HG03378 (cell line): ENCODE data around the gene USP17L5.
"Not testable (repeated sequence)": the region's sequence is repeated elsewhere in the genome, so short reads cannot be mapped to it uniquely, and the experiment has no call there.

Source experiments
- ATAC-seq: cut with Tn5 transposase; IDR thresholded peaks from one replicate; pipeline ENCODE4 v1.9.1; 2021; ENCODE audit warnings: mild to moderate bottlenecking, moderate library complexity; ENCODE audit not compliant: unreplicated experiment

The USP17L5 gene, protein sequence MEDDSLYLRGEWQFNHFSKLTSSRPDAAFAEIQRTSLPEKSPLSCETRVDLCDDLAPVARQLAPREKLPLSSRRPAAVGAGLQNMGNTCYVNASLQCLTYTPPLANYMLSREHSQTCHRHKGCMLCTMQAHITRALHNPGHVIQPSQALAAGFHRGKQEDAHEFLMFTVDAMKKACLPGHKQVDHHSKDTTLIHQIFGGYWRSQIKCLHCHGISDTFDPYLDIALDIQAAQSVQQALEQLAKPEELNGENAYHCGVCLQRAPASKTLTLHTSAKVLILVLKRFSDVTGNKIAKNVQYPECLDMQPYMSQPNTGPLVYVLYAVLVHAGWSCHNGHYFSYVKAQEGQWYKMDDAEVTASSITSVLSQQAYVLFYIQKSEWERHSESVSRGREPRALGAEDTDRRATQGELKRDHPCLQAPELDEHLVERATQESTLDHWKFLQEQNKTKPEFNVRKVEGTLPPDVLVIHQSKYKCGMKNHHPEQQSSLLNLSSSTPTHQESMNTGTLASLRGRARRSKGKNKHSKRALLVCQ

DNA sequence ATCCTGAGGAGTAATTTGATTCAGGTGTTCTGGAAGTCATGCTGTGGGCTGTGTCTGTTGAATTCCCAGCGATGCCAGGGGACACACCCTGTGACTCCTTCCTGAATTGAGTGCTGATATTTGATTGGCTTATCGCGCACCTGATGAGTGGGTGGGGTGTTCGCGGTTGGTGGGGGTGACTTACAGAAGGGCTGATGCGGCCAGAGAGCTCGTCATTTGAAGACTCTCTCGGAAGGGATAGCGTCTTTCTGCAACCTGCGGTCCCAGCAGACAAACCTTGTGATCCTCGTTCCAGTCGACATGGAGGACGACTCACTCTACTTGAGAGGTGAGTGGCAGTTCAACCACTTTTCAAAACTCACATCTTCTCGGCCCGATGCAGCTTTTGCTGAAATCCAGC, at the start of gene USP17L5:
TSS of gene USP17L5 (plus strand) at position 301 of the 400 bp plus-strand sequence. CDS start at position 301, 0 bp downstream.
- ATAC-seq, result not testable (repeated sequence)

DNA sequence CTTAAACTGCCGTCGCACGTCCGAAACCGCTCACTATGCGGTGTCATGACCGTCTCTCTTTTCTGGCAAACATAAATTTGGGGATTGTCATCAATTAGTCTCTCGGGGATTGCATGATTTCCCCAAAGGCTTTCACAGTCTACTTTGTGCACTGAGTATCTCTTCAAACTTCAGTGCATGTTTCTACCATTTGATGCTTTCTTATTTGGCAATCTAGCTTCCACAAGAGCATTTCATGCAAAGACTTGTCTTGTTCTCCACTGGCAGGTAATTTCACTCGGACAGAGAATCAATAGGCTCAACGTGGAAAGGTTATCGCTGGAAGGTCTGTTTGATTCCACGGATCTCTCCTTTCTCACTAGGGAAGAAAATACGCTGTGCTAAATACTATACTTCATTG, 15.0 kb upstream of the USP17L5 start:
- not testable (repeated sequence) for ATAC-seq

DNA sequence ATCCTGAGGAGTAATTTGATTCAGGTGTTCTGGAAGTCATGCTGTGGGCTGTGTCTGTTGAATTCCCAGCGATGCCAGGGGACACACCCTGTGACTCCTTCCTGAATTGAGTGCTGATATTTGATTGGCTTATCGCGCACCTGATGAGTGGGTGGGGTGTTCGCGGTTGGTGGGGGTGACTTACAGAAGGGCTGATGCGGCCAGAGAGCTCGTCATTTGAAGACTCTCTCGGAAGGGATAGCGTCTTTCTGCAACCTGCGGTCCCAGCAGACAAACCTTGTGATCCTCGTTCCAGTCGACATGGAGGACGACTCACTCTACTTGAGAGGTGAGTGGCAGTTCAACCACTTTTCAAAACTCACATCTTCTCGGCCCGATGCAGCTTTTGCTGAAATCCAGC, 14.3 kb upstream of the USP17L5 start, which contains the start of gene USP17L24:
TSS of gene USP17L24 (plus strand) at position 301 of the 400 bp plus-strand sequence. CDS start at position 301, 0 bp downstream.
- ATAC-seq, result not testable (repeated sequence)

DNA sequence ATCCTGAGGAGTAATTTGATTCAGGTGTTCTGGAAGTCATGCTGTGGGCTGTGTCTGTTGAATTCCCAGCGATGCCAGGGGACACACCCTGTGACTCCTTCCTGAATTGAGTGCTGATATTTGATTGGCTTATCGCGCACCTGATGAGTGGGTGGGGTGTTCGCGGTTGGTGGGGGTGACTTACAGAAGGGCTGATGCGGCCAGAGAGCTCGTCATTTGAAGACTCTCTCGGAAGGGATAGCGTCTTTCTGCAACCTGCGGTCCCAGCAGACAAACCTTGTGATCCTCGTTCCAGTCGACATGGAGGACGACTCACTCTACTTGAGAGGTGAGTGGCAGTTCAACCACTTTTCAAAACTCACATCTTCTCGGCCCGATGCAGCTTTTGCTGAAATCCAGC, 9.6 kb upstream of the USP17L5 start, which contains the start of gene USP17L25:
TSS of gene USP17L25 (plus strand) at position 301 of the 400 bp plus-strand sequence. CDS start at position 301, 0 bp downstream.
- not testable (repeated sequence) for ATAC-seq

DNA sequence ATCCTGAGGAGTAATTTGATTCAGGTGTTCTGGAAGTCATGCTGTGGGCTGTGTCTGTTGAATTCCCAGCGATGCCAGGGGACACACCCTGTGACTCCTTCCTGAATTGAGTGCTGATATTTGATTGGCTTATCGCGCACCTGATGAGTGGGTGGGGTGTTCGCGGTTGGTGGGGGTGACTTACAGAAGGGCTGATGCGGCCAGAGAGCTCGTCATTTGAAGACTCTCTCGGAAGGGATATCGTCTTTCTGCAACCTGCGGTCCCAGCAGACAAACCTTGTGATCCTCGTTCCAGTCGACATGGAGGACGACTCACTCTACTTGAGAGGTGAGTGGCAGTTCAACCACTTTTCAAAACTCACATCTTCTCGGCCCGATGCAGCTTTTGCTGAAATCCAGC, 4.8 kb upstream of the USP17L5 start, which contains the start of gene USP17L26:
TSS of gene USP17L26 (plus strand) at position 301 of the 400 bp plus-strand sequence. CDS start at position 301, 0 bp downstream.
- not testable (repeated sequence) for ATAC-seq

DNA sequence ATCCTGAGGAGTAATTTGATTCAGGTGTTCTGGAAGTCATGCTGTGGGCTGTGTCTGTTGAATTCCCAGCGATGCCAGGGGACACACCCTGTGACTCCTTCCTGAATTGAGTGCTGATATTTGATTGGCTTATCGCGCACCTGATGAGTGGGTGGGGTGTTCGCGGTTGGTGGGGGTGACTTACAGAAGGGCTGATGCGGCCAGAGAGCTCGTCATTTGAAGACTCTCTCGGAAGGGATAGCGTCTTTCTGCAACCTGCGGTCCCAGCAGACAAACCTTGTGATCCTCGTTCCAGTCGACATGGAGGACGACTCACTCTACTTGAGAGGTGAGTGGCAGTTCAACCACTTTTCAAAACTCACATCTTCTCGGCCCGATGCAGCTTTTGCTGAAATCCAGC, 4.6 kb downstream of the USP17L5 start, which contains the start of gene USP17L27:
TSS of gene USP17L27 (plus strand) at position 301 of the 400 bp plus-strand sequence. CDS start at position 301, 0 bp downstream.
- not testable (repeated sequence) for ATAC-seq

DNA sequence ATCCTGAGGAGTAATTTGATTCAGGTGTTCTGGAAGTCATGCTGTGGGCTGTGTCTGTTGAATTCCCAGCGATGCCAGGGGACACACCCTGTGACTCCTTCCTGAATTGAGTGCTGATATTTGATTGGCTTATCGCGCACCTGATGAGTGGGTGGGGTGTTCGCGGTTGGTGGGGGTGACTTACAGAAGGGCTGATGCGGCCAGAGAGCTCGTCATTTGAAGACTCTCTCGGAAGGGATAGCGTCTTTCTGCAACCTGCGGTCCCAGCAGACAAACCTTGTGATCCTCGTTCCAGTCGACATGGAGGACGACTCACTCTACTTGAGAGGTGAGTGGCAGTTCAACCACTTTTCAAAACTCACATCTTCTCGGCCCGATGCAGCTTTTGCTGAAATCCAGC, 9.4 kb downstream of the USP17L5 start, which contains the start of gene USP17L28:
TSS of gene USP17L28 (plus strand) at position 301 of the 400 bp plus-strand sequence. CDS start at position 301, 0 bp downstream.
- not testable (repeated sequence) for ATAC-seq

DNA sequence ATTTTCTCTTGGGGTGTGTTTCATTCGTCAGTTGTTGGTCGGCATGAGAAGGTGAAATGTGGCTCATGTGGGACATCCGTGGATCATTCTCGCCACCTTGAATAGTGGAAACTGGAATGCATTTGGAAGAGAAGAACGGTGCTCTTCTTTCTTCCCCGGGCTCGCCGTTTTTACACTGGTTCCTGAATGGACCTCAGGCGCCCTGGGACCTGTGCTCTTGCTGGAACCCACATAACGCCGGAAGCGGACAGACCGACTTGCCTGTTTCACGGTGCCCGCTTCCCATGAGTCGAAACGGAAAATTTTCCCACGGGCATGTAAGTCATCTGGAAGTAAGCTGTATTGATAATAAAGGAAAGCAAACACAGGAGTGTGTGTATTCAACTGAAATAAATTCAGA, 11.7 kb downstream of the USP17L5 start:
- ATAC-seq, result not testable (repeated sequence)

DNA sequence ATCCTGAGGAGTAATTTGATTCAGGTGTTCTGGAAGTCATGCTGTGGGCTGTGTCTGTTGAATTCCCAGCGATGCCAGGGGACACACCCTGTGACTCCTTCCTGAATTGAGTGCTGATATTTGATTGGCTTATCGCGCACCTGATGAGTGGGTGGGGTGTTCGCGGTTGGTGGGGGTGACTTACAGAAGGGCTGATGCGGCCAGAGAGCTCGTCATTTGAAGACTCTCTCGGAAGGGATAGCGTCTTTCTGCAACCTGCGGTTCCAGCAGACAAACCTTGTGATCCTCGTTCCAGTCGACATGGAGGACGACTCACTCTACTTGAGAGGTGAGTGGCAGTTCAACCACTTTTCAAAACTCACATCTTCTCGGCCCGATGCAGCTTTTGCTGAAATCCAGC, 14.1 kb downstream of the USP17L5 start, which contains the start of gene USP17L29:
TSS of gene USP17L29 (plus strand) at position 301 of the 400 bp plus-strand sequence. CDS start at position 301, 0 bp downstream.
- not testable (repeated sequence) for ATAC-seq

DNA sequence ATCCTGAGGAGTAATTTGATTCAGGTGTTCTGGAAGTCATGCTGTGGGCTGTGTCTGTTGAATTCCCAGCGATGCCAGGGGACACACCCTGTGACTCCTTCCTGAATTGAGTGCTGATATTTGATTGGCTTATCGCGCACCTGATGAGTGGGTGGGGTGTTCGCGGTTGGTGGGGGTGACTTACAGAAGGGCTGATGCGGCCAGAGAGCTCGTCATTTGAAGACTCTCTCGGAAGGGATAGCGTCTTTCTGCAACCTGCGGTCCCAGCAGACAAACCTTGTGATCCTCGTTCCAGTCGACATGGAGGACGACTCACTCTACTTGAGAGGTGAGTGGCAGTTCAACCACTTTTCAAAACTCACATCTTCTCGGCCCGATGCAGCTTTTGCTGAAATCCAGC, 23.6 kb downstream of the USP17L5 start, which contains the start of gene USP17L30:
TSS of gene USP17L30 (plus strand) at position 301 of the 400 bp plus-strand sequence. CDS start at position 301, 0 bp downstream.
- ATAC-seq, result not testable (repeated sequence)

DNA sequence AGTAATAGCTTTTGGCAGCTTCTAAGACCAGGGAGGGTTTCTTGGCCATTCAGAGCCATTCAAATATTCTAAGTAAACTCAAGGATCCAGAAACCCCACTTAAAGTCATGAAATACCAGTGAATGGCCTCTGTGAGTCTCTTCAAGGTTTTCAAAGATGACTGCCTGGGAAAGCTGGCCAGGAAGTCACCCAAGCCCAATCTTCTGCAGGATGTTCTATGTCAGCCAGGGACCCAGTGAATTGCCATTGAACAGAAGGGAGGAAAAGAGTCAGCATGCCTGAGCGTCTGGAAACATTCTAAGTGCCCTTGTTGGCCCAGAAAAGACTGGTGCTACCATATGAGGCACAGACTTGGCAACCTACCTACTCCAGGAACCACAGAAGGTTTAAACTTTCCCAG, 40.7 kb downstream of the USP17L5 start:
- not testable (repeated sequence) for ATAC-seq

DNA sequence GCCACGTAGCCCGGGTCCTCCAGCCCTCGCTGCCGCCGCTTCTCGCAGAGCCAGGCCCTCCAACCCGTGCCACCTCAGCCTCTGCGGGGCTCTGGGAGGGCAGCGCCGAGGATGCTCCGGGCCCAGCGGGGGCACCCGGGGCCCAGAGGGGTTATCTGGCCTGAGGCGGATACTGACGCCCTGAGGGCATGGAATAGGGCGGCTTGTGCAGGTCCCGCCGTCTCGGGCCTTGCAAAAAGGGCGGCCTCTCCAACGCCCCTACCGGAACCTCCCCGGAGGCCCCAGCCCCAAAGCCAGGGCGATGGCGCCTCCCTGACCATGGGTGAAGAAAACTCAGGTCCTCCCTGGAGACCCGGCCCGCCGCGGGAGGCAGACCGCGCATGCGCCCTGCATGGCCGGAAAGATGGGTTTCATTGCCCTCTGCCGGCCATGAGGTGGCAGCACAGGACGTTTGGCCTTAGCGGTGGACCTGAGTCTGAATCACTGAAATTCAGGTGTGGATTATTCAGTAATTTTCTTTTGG, 41.9 kb downstream of the USP17L5 start:
- not testable (repeated sequence) for ATAC-seq

DNA sequence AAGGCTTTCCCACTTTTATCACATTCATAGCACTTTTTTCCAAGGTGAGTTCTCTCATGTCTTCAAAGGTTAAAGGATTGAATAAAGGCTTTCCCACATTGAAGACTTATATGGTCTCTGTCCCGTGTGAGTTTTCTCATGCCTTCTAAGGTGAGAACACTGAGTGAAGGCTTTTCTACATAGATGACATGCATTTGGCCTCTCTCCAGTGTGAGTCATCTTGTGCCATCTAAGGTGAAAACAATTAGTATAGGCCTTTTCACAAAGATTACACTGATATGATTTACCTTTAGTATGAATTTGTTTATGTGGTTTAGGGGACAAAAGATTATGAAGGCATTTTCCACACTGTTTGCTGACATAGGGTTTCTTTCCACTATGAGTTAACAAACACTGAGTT, 44.9 kb downstream of the USP17L5 start:
- ATAC-seq, result no peak

DNA sequence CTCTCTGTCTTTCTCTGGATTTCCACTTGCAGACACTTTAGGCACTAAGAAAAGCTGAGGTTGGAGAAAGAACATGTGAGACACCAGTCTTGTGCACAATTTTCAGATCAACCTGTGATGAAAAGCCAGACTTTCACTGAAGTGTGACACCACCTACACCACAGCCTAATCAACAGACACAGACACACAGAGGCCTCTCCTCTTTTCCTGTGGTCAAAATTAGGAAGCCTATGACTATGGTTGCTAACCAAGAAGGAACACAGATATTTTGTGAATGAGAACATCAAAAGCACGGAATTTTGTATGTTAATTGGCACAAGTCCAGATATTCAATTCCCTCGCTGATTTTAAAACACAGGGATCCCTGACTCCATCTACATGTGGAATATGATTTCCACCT, 49.8 kb downstream of the USP17L5 start:
- ATAC-seq, result not testable (repeated sequence)
